T-helper 2 cell treated with Interferon-gamma antibody and Interleukin-4, amounts not matched to agents 100 ng/mL and 5 ng/mL, for 36 hours (primary cell): ENCODE data around the gene SLC25A26. TPM values are rescaled to one million over a fixed set of nuclear protein-coding genes. Genes with fewer than 3 reads are reported as not detected.
"Not testable (repeated sequence)": the region's sequence is repeated elsewhere in the genome, so short reads cannot be mapped to it uniquely, and the experiment has no call there.

Experiments used
- intact Hi-C: fragments of 100-400 bp; cut with micrococcal nuclease; formaldehyde crosslinking; loops from one replicate; pipeline ENCODE4 v1.15.1; 2023
- total RNA-seq: library from RNA; stranded (reverse); gene quantifications from 2 replicates; pipeline ENCODE4 v1.2.3, GENCODE V29; 2022

The SLC25A26 gene
- total RNA-seq, 1 donor from 2014 or later: 11.7 TPM

GRCh38 chr3:66406163-66406562 lies 185.4 kb downstream of the SLC25A26 start:
- intact Hi-C loops: no loop called here

- intact Hi-C loops: loop anchor here (1.0 kb wide), 4 partner anchors 94 to 415 kb away; partner anchors contain the start of gene LRIG1
These were observed 186.2 kb downstream of the SLC25A26 start for GRCh38 chr3:66406831-66407610.

GRCh38 chr3:66407611-66408218 lies 186.9 kb downstream of the SLC25A26 start:
- intact Hi-C loops: loop anchor here (1.0 kb wide), 4 partner anchors 94 to 415 kb away; partner anchors contain the start of gene LRIG1

- intact Hi-C loops: loop anchor here (5.0 kb wide), 1 partner anchor 72 kb away; no protein-coding TSS in a partner anchor
These were observed 189.3 kb downstream of the SLC25A26 start for GRCh38 chr3:66409771-66410754.

GRCh38 chr3:66410976-66411375 lies 190.2 kb downstream of the SLC25A26 start:
- intact Hi-C loops: loop anchor here (5.0 kb wide), 1 partner anchor 71 kb away; no protein-coding TSS in a partner anchor

GRCh38 chr3:66411474-66411873 lies 190.7 kb downstream of the SLC25A26 start:
- intact Hi-C loops: loop anchor here (5.0 kb wide), 1 partner anchor 71 kb away; no protein-coding TSS in a partner anchor

GRCh38 chr3:66411961-66412887 lies 191.4 kb downstream of the SLC25A26 start:
- intact Hi-C loops: loop anchor here (5.0 kb wide), 1 partner anchor 70 kb away; no protein-coding TSS in a partner anchor

GRCh38 chr3:66413151-66413751 lies 192.4 kb downstream of the SLC25A26 start:
- intact Hi-C loops: loop anchor here (5.0 kb wide), 1 partner anchor 69 kb away; no protein-coding TSS in a partner anchor

- intact Hi-C loops: loop anchor here (5.0 kb wide), 1 partner anchor 67 kb away; no protein-coding TSS in a partner anchor
These were observed 194.0 kb downstream of the SLC25A26 start for GRCh38 chr3:66414846-66415245.

- intact Hi-C loops: no loop called here
These were observed 195.1 kb downstream of the SLC25A26 start for GRCh38 chr3:66415867-66416428.

- intact Hi-C loops: no loop called here
These were observed 195.9 kb downstream of the SLC25A26 start for GRCh38 chr3:66416556-66417304.

GRCh38 chr3:66418475-66418931 lies 197.7 kb downstream of the SLC25A26 start:
- intact Hi-C loops: no loop called here

GRCh38 chr3:66419036-66419435 lies 198.2 kb downstream of the SLC25A26 start:
- intact Hi-C loops: no loop called here

GRCh38 chr3:66421144-66421543 lies 200.3 kb downstream of the SLC25A26 start:
- intact Hi-C loops: not testable (repeated sequence)

GRCh38 chr3:66421893-66422292 lies 201.1 kb downstream of the SLC25A26 start:
- intact Hi-C loops: not testable (repeated sequence)

GRCh38 chr3:66423791-66424190 lies 203.0 kb downstream of the SLC25A26 start:
- intact Hi-C loops: no loop called here

GRCh38 chr3:66425032-66425431 lies 204.2 kb downstream of the SLC25A26 start:
- intact Hi-C loops: no loop called here

- intact Hi-C loops: no loop called here
These were observed 204.8 kb downstream of the SLC25A26 start for GRCh38 chr3:66425576-66426114.
